Rectal smooth muscle tissue (tissue), 1 donor: Measurements from ENCODE around the gene CCDC102B.

ENCODE experiments used
- H3K27ac ChIP-seq: one replicate; pipeline ENCODE4 v1.7.0; 2013; ENCODE audit warnings: low read depth, low read length, inconsistent platforms
- H3K27me3 ChIP-seq: one replicate; pipeline ENCODE4 v1.7.0; 2013; ENCODE audit warnings: low read length; ENCODE audit not compliant: control insufficient read depth, insufficient read depth
- H3K36me3 ChIP-seq: one replicate; pipeline ENCODE4 v1.7.0; 2013; ENCODE audit warnings: low read length; ENCODE audit not compliant: control insufficient read depth, insufficient read depth
- H3K4me1 ChIP-seq: one replicate; pipeline ENCODE4 v1.7.0; 2013; ENCODE audit warnings: low read length; ENCODE audit not compliant: control insufficient read depth, insufficient read depth
- H3K4me3 ChIP-seq: one replicate; pipeline ENCODE4 v1.7.0; 2013; ENCODE audit warnings: low read length
- H3K9ac ChIP-seq: one replicate; pipeline ENCODE4 v1.7.0; 2013; ENCODE audit warnings: low read length

The CCDC102B gene

DNA sequence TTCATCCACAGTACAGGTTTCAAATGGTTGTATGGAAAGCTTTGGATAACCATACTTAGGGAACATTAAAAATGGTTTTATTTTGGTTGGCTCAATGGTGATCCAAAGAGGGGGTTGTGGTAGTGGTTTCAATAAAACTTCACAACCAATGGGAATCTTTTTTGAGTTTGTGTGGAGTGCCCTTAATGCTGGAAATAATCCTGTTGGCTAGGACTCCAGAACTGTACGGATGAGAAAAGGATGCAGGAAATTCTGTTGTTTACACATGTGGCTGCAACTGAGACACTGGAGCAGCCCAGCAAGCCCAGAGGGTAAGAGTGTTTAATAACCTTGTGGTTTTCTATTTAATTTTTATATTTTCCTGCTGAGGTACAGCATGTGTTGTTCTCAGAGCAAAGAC, at the start of gene CCDC102B:
CCDC102B (plus strand) TSS at position 210 of the 400 bp plus-strand sequence. CDS start 38,684 bp downstream, outside the sequence.
- Histone ChIP-seq H3K36me3 (no peaks in the 10 kb centered on the region), H3K27me3 (no peaks in the 10 kb centered on the region), H3K4me3 (no peak within 1 kb of the TSS), H3K9ac (no peak within 1 kb of the TSS), H3K4me1 (no peaks in the 10 kb centered on the region), H3K27ac (no peak within 1 kb of the TSS)

DNA sequence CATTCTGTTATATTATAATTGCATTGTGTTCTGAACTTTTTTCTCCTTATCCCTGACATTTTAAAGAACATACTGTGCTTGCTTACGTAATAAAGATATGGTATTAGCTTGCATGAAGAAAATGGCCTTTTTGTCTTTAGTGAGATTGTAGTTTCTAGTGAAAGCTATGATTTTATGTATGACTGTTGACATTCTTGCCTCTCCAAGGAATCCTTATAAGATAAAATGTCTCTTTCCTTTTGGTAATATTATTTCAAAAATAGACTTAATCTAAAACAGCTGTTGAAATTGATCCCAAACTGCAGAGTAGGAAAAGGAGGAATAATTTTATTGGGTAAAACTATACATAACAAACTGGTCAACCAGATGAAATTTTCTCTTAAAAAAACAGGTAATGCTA, 40.8 kb upstream of the CCDC102B start:
- Histone ChIP-seq H3K4me1 (no peaks in the 10 kb centered on the region), H3K4me3 (no peak overlapping the region), H3K9ac (no peak overlapping the region), H3K27me3 (no peaks in the 10 kb centered on the region), H3K27ac (no peak overlapping the region), H3K36me3 (no peaks in the 10 kb centered on the region)

DNA sequence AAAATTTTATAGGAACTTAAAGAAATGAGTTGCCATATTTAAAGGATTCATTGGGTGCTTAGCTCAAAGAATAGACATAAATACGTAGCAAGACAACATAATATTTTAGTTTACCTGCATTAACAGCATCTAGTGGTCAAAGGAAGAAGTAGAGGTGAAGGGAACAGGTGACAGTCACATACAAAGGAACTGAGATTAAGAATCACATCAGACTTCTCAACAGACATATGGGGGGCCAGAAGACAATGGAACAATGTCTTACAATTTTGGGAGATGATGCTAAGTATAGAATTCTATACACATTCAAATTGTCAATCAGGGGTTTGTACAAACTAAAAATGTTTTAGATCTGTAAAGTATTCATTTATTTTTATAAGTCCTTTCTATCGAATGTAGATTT, 38.6 kb upstream of the CCDC102B start:
- no peaks in the 10 kb centered on the region for H3K36me3 ChIP-seq

DNA sequence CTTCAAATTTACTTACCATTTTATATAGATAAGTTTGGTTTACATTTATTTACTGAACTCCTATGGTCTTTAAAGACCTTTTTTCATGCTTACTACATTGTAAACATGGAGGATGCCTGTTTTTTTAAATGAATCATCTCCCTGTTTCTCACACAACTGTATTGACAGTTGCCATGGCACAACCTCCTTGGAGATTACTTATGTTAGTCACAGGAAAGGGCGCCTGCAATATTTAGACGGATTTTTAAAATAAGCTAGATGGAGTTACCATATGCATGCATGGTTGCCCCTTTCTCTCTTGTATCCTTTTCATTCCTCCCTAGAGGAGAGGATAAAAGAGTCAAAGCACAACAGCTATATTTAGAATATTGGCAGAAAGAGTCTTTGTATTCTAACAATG, 34.8 kb upstream of the CCDC102B start:
- Histone ChIP-seq H3K4me1 (no peaks in the 10 kb centered on the region), H3K27me3 (no peaks in the 10 kb centered on the region), H3K9ac (no peak overlapping the region), H3K4me3 (no peak overlapping the region), H3K36me3 (no peaks in the 10 kb centered on the region), H3K27ac (no peak overlapping the region)

More for the DNA sequence above, 38.6 kb upstream of the CCDC102B start:
- Histone ChIP-seq H3K9ac (no peak overlapping the region), H3K27ac (no peak overlapping the region), H3K4me1 (no peaks in the 10 kb centered on the region), H3K4me3 (no peak overlapping the region), H3K27me3 (no peaks in the 10 kb centered on the region)

DNA sequence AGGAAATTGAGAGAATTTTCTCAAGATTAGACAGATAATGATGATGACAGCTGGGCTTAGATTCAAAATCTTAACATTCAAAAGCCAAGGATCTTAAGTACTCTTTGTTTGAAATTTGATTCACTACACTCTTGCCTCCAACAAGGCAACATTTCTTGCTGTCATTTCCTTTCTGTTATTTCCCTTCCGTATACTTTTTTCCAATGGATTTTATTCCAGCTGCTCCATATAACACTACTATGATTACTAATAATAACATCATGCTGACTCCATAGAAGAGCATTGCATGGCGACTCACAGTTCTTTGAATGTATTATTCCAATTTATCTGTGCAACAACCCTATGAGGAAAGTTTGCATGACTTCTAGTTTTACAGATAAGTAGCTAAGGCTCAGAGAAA, 33.9 kb upstream of the CCDC102B start:
- no peak overlapping the region for H3K4me3 ChIP-seq
- no peaks in the 10 kb centered on the region for H3K36me3 ChIP-seq
- no peak overlapping the region for H3K27ac ChIP-seq
- H3K27me3 ChIP-seq: no peaks in the 10 kb centered on the region
- no peak overlapping the region for H3K9ac ChIP-seq
- H3K4me1 ChIP-seq: no peaks in the 10 kb centered on the region

DNA sequence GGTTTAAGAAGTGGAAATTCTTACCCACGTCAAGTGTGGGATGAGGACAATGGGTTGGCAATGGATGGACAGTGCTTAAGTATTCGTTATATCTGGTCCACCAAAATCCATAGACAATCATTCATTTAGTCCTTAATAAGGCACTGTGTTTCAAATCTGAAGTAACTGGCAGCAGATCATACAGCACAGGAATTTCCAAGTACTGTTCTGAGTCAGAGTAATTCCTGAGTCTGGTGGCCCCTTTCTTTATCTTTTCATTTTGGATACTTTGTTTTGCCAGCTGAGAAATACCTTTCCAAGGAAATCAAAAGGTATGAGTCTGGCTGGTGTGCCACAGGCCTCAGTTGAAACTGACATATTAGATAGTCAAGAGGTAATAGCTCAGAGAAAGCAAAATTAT, 31.4 kb upstream of the CCDC102B start:
- H3K27me3 ChIP-seq: no peaks in the 10 kb centered on the region
- H3K9ac ChIP-seq: no peak overlapping the region
- H3K27ac ChIP-seq: no peak overlapping the region
- H3K4me1 ChIP-seq: no peaks in the 10 kb centered on the region
- H3K4me3 ChIP-seq: no peak overlapping the region
- no peaks in the 10 kb centered on the region for H3K36me3 ChIP-seq

DNA sequence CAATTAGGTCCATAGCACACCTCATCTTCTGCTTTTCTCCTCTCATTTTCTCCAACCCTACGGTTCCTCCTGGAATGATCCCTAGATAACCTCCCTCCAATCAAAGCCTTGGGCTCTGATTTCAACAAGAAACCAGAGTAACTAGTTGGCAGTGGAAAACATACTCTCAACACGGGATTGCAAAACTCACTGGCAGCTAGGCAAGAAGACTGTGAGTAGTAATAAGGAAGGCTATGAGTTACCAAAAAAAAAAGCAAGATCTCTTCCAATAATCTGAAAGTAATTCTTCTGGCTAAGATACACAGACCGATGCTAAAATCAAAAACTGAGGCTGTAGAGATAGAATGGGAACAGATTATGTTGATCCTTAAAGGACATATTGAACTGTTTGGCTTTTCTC, 28.4 kb upstream of the CCDC102B start:
- Histone ChIP-seq H3K4me1 (no peaks in the 10 kb centered on the region), H3K27me3 (no peaks in the 10 kb centered on the region), H3K27ac (no peak overlapping the region), H3K9ac (no peak overlapping the region), H3K4me3 (no peak overlapping the region), H3K36me3 (no peaks in the 10 kb centered on the region)

DNA sequence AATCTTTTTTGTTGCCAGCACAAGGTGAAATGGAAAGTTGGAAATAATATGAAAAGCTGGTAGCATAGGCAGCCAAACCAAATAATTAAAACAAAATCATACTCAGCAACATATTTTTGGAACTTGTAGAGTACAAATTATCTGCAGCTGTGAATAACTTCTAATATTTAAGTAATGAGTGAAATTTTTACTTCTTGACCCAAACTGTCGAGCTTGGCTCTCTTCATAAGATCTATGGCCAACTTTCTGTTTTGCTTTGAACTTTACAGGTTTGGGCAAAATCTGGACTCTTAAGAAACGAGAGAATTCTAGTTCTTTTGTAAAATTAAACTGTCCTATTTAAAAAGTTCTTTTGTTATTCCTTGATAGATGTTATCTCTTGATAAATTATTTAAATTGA, 25.6 kb upstream of the CCDC102B start:
- H3K4me1 ChIP-seq: no peaks in the 10 kb centered on the region
- no peaks in the 10 kb centered on the region for H3K27me3 ChIP-seq
- no peak overlapping the region for H3K4me3 ChIP-seq
- H3K27ac ChIP-seq: no peak overlapping the region
- H3K36me3 ChIP-seq: no peaks in the 10 kb centered on the region
- no peak overlapping the region for H3K9ac ChIP-seq

DNA sequence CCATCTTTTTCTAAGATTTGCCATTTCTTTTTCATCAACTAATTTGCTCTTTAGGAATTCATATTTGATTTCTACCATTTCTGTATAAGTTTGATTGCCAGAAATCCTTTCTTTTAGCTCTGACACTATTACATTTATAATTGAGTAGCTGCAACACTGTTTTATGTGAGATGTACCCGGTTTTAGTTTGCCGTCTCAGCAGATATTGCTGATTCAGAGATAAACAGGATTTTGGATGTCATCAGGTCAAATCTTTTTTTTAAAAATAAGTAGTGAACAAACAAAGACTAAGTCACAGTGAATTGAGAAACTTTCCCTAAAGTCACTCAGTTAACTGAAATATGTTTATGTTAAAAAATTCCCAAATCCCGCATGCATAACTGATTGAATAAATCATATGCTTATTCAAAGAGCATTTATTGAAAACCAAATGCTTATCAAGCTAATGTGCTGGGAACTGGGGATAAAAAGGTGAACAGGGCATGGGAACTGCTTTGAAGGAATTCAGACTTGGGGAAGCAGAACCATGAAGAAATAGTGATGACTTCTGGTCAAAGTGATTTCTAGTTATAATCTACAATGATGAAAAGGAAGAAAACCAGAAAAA, 19.5 kb upstream of the CCDC102B start:
- Histone ChIP-seq H3K27me3 (no peaks in the 10 kb centered on the region), H3K27ac (no peak overlapping the region)

DNA sequence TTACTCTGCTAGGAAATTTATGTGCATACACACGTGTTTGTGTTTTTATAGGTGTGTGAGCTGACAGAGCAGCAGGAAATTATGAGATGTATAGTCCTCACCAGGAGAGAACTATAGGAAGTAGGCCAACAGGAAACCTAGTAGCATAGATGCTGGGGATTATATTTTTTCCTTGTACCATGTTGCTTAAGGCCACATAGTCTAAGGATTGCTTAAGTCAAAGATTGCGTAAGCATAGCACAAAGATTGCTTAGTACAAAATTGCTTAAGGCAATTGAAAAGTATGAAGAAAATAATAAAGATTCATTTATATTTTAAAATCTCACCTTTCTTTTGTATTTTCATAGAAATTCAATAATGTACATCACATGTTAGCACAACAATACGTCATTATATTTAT, 18.7 kb upstream of the CCDC102B start:
- Histone ChIP-seq H3K4me3 (no peak overlapping the region), H3K4me1 (no peaks in the 10 kb centered on the region), H3K27me3 (no peaks in the 10 kb centered on the region), H3K27ac (no peak overlapping the region), H3K9ac (no peak overlapping the region), H3K36me3 (no peaks in the 10 kb centered on the region)

More for the DNA sequence above, 19.5 kb upstream of the CCDC102B start:
- no peak overlapping the region for H3K9ac ChIP-seq
- H3K36me3 ChIP-seq: no peaks in the 10 kb centered on the region
- H3K4me1 ChIP-seq: no peaks in the 10 kb centered on the region
- no peak overlapping the region for H3K4me3 ChIP-seq

DNA sequence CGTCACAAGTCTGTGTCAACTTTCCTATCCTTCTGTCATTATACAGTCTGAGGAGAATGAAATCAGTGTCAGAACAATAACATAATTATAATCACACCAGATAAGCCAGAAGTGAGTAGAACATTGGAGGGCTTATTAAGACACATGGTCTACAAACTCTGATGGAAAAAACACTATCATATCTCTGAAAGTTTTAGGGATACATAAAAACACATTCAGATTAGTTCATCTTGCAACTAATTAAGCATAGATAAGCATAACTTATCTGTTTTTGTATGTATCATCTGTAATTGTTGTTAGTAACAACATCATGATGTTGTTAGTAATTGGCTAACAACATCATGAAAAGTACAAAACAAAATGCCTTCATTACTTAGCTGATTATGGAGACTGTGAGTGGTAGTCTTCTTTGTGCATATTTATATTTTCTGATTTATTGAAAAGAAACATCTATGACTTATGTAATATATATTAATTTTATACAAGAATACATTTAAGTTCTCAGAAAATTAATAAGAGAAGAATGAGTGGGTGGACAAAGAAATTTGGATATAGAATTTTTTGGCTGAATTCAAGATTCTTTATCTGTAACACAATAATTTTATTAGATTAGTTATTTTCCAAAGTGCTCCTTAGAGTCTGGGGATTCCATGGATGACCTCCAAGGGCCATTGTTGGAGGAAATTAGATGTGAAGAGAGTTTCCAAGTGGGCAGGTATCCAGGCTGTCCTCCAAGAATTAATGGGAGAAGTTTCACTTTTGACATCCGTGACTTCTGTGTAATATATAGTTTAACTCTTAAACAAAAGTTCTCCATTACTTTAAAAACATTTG, 16.9 kb upstream of the CCDC102B start:
- Histone ChIP-seq H3K27ac (no peak overlapping the region), H3K9ac (no peak overlapping the region)

DNA sequence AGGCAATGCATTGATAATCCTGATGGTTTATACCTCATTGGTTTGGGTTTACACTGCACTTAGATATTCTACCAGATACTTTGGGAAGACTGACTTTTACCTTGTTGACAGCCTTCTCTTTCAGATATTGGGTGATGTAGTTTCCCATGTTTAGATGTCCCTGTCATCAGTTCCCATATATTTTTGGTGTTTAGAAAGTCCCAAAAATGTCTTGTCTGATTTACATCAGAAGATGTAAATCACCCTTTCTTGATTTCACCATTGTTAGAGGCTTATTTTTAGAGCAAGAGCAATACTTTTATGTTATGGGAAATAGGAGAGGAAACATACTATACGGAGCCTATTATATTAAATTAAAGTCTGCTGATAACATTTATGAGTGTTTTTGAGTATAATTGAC, 14.4 kb upstream of the CCDC102B start:
- no peak overlapping the region for H3K9ac ChIP-seq
- H3K4me3 ChIP-seq: no peak overlapping the region
- no peaks in the 10 kb centered on the region for H3K36me3 ChIP-seq
- no peak overlapping the region for H3K27ac ChIP-seq
- no peaks in the 10 kb centered on the region for H3K27me3 ChIP-seq
- no peaks in the 10 kb centered on the region for H3K4me1 ChIP-seq

More for the DNA sequence above, 16.9 kb upstream of the CCDC102B start:
- Histone ChIP-seq H3K27me3 (no peaks in the 10 kb centered on the region), H3K4me1 (no peaks in the 10 kb centered on the region), H3K36me3 (no peaks in the 10 kb centered on the region), H3K4me3 (no peak overlapping the region)

DNA sequence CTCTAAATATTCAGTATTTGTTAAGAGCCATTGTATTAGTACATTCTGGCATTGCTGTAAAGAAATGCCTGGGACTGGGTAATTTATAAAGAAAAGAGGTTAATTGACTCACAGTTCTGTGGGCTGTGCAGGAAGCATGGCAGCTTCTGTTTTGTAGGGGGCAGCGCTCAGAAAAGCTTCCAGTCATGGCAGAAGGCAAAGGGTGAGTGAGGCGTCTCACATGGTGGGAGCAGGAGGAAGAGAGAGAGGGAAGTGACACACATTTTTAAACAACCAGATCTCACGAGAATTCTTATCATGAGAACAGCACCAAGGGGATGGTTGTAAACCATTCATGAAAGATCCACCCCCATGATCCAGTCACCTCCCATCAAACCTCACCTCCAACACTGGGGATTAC, 13.8 kb upstream of the CCDC102B start:
- Histone ChIP-seq H3K9ac (no peak overlapping the region), H3K4me1 (no peaks in the 10 kb centered on the region), H3K36me3 (no peaks in the 10 kb centered on the region), H3K27ac (no peak overlapping the region), H3K27me3 (no peaks in the 10 kb centered on the region), H3K4me3 (no peak overlapping the region)
